Stimulated activated naive B cell treated with anti-CD40 and anti-IgM and Interleukin-4, amounts not matched to agents 10 μg/mL and 1 μg/mL and 100 μg/mL, for 72 hours (primary cell): ENCODE results near the gene OSTM1.

Experiments
- ATAC-seq, 2 donors: fragments of 150-1000 bp; cut with Tn5 transposase; replicated peaks; 2 replicates each; pipeline ENCODE4 v1.10.0; 2021; ENCODE audit warnings: moderate library complexity in 1 of 2
- DNase-seq: peaks from one replicate; pipeline ENCODE4 v3.0.0; 2021
- H3K27ac Mint-ChIP-seq: one replicate; pipeline ENCODE4 v1.8.0; 2022; ENCODE audit warnings: mild to moderate bottlenecking, mixed read lengths
- H3K27me3 Mint-ChIP-seq, 2 donors: one replicate each; pipeline ENCODE4 v1.8.0; 2022; ENCODE audit warnings: mixed read lengths in 2 of 2
- H3K36me3 Mint-ChIP-seq, 2 donors: one replicate each; pipeline ENCODE4 v1.8.0; 2022; ENCODE audit warnings: mixed read lengths in 2 of 2, mild to moderate bottlenecking in 1 of 2
- H3K4me1 Mint-ChIP-seq, 2 donors: one replicate each; pipeline ENCODE4 v1.8.0; 2022; ENCODE audit warnings: mixed read lengths in 2 of 2, mild to moderate bottlenecking in 1 of 2
- H3K4me3 Mint-ChIP-seq, 2 donors: one replicate each; pipeline ENCODE4 v1.8.0; 2022; ENCODE audit warnings: mild to moderate bottlenecking in 2 of 2, mixed read lengths in 2 of 2, moderate library complexity in 1 of 2
- H3K9me3 Mint-ChIP-seq, 2 donors: one replicate each; pipeline ENCODE4 v1.8.0; 2022; ENCODE audit warnings: mixed read lengths in 2 of 2, mild to moderate bottlenecking in 1 of 2

OSTM1 gene

DNA sequence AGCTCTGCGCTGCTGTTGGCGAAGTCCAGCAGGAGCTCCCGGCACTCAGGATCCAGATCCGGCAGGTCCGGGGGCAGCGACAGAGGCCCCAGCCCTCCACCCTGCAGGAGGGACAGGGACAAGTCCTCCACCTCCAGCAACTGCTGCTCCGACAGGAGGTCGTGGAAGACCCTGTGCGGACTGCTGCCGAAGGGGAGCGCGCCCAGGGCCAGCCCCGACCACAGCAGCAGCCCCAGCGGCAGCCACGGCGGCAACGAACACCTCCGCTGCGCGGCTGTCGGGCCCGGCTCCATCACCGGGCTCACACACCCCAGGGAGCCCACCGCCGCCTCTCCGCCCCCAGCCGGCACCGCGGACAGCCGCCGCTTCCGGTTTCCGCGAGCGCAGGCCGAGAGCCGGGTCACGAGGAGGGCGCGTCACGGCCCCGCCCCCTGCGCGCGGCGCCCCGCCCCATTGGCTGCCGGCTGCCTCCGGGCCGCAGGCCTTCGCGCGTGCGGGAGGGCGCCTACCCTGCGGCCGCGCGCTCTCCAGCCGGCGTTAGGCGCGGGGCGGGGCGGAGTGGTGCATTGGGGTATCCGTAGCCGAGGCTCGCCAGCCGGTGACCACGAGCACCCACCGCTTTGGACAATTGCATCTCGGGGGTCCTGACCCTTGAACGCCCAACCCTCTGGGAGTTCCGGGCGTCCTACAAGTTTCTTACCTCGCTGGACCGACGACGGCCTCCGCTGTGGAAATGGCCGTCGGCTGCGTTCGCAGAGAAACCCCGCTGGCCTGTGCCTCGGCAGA, at the start of gene OSTM1:
TSS of gene OSTM1 (minus strand) at position 383 of the 786 bp plus-strand sequence. CDS start at position 293, 90 bp downstream.
- peak; percentile 93 for DNase-seq
- Mint-ChIP-seq H3K4me3 (peak within 1 kb of the TSS; percentile 89 to 92), H3K27ac (peak within 1 kb of the TSS; percentile 90), H3K27me3 (peaks cover 4% of the 10 kb centered on the region in 2 donors), H3K9me3 (no peaks in the 10 kb centered on the region), H3K36me3 (peaks cover 4 to 5% of the 10 kb centered on the region in 2 donors), H3K4me1 (peaks cover 14 to 27% of the 10 kb centered on the region in 2 donors)
- peak; percentile 96 to 99 for ATAC-seq

DNA sequence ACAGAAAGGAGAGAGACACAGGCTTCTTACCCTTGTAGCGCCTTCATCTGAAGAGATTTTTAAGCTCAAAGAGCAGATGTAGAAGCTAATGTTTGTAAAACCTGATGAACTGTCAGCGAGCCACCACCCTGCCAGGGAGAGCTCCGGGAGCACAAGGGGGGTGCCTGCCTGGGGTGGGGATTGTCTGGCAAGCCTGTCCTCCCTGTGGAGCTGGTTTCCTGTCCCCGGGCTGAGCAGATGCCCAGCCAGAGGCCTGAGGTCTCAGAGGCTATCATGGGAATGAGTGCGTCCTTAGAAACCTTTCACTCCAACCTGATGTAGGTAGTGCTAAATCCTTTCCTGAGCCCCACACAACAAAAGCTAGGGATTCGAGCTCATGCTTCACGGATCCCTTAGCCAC, 49.4 kb upstream of the OSTM1 start:
- no peaks in the 10 kb centered on the region for H3K36me3 Mint-ChIP-seq
- H3K4me3 Mint-ChIP-seq, result no peak overlapping the region
- peaks cover 17 to 22% of the 10 kb centered on the region in 2 donors for H3K4me1 Mint-ChIP-seq
- H3K9me3 Mint-ChIP-seq, result peaks cover 1 to 5% of the 10 kb centered on the region in 2 donors
- DNase-seq (no peak), ATAC-seq (no peak)
- H3K27ac Mint-ChIP-seq, result no peak overlapping the region
- H3K27me3 Mint-ChIP-seq, result peaks cover 68 to 91% of the 10 kb centered on the region in 2 donors

- H3K27ac Mint-ChIP-seq, result no peak overlapping the region
- peaks cover 67 to 90% of the 10 kb centered on the region in 2 donors for H3K27me3 Mint-ChIP-seq
- peaks cover under 1 to 1% of the 10 kb centered on the region in 2 donors for H3K9me3 Mint-ChIP-seq
- peaks cover 19 to 25% of the 10 kb centered on the region in 2 donors for H3K4me1 Mint-ChIP-seq
- no peak overlapping the region for H3K4me3 Mint-ChIP-seq
- H3K36me3 Mint-ChIP-seq, result no peaks in the 10 kb centered on the region
- DNase-seq (no peak), ATAC-seq (no peak)
These were observed 49.0 kb upstream of the OSTM1 start for GRCh38 chr6:108123481-108123929.

DNA sequence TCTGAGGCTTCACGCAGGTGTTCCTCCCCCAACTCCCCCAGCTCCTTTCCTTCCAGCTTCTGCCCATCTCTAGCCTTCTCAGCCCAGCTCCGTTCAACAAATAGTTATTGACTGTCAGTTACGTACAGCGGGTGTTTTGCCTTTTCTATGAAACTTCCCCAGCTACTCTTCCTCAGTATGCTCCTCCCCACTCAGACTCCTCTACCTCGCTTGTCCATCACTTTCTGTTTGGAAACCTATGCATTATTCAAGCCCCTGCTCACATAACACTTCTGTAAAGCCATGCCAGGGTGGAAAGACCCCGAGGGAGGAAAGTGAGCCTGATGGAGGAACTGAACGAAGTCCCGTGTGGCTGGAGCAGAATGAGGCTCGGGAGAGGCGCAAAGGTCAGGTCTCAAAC, 47.1 kb upstream of the OSTM1 start:
- peaks cover 67 to 81% of the 10 kb centered on the region in 2 donors for H3K27me3 Mint-ChIP-seq
- no peak overlapping the region for H3K27ac Mint-ChIP-seq
- peaks cover 0 to 1% of the 10 kb centered on the region in 2 donors for H3K9me3 Mint-ChIP-seq
- H3K36me3 Mint-ChIP-seq, result no peaks in the 10 kb centered on the region
- peaks cover 28 to 36% of the 10 kb centered on the region in 2 donors for H3K4me1 Mint-ChIP-seq
- H3K4me3 Mint-ChIP-seq, result no peak overlapping the region
- DNase-seq, result no peak
- ATAC-seq, result no peak

- no peak for DNase-seq
- H3K27ac Mint-ChIP-seq, result peak overlapping the region; percentile 59
- ATAC-seq, result no peak
- peaks cover 63 to 81% of the 10 kb centered on the region in 2 donors for H3K27me3 Mint-ChIP-seq
- H3K36me3 Mint-ChIP-seq, result no peaks in the 10 kb centered on the region
- peaks cover 37 to 45% of the 10 kb centered on the region in 2 donors for H3K4me1 Mint-ChIP-seq
- H3K4me3 Mint-ChIP-seq, result peak overlapping the region in 1 of 2 donors; percentile 88
- no peaks in the 10 kb centered on the region for H3K9me3 Mint-ChIP-seq
These were observed 45.8 kb upstream of the OSTM1 start for GRCh38 chr6:108120311-108120710.

GRCh38 chr6:108119769-108120141, 45.2 kb upstream of the OSTM1 start:
- Mint-ChIP-seq H3K36me3 (peaks cover 0 to 3% of the 10 kb centered on the region in 2 donors), H3K27me3 (peaks cover 69 to 85% of the 10 kb centered on the region in 2 donors)

DNA sequence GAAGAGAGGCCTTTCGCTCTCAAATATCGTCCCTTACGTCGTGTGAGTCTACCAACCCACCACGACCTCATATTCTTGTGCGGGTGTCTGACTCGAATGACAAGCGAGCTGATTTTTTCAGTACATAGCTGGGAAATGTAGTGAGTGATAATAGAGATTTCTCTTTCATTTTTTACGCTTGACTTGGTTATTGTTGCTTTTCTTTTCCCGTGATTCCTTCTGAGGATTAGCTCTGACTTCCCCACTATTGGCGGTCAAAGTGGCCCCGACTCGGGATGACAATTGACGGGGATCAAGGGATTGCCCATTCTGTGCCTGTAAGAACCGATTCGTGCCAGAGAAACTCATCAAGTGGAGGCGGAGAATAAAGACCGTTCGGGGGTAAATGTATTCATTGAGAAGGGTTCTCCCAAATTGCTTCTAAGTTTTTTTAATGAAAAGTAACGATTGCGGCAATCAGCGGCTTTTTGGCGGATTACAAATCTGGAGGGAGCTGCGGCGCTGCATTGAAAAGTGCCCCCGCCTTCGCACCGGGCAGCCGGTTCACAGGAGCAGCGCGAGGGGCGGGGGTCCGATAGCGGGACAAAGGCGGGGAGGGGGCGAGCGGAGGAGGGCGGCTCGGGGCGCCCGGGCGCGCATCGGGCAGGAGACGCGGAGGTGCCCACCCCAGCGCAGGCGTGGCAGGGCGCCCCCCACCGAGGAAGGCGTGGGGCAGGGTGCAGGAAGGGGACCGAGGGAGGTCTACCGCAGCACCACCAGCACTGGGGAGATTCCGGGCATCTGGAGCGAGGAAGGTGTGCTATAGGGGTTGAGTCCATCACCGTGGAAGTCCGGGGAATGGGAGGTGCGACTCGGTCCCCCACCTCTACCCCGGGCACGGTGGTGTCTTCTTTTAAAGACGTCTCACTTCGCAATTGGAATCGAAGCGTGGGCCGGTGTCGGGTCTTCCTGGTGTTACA, 44.5 kb upstream of the OSTM1 start:
- H3K9me3 Mint-ChIP-seq, result no peaks in the 10 kb centered on the region
- H3K4me3 Mint-ChIP-seq, result peak overlapping the region; percentile 88 to 94
- DNase-seq, result no peak
- peak overlapping the region; percentile 92 for H3K27ac Mint-ChIP-seq
- peaks cover 69 to 85% of the 10 kb centered on the region in 2 donors for H3K27me3 Mint-ChIP-seq
- peaks cover 0 to 3% of the 10 kb centered on the region in 2 donors for H3K36me3 Mint-ChIP-seq
- H3K4me1 Mint-ChIP-seq, result peaks cover 46 to 57% of the 10 kb centered on the region in 2 donors
- no peak for ATAC-seq

More at GRCh38 chr6:108119769-108120141, 45.2 kb upstream of the OSTM1 start:
- Mint-ChIP-seq H3K27ac (no peak overlapping the region), H3K4me3 (peak overlapping the region; percentile 88 to 94), H3K4me1 (peaks cover 42 to 51% of the 10 kb centered on the region in 2 donors), H3K9me3 (no peaks in the 10 kb centered on the region)
- no peak for DNase-seq
- ATAC-seq, result no peak

GRCh38 chr6:108118359-108118724, 43.8 kb upstream of the OSTM1 start:
- peaks cover 50 to 62% of the 10 kb centered on the region in 2 donors for H3K4me1 Mint-ChIP-seq
- DNase-seq (no peak), ATAC-seq (peak in 1 of 2 donors; percentile 18)
- peak overlapping the region; percentile 92 for H3K27ac Mint-ChIP-seq
- H3K36me3 Mint-ChIP-seq, result peaks cover 0 to 3% of the 10 kb centered on the region in 2 donors
- peak overlapping the region; percentile 88 to 94 for H3K4me3 Mint-ChIP-seq
- H3K27me3 Mint-ChIP-seq, result peaks cover 69 to 85% of the 10 kb centered on the region in 2 donors
- H3K9me3 Mint-ChIP-seq, result no peaks in the 10 kb centered on the region

DNA sequence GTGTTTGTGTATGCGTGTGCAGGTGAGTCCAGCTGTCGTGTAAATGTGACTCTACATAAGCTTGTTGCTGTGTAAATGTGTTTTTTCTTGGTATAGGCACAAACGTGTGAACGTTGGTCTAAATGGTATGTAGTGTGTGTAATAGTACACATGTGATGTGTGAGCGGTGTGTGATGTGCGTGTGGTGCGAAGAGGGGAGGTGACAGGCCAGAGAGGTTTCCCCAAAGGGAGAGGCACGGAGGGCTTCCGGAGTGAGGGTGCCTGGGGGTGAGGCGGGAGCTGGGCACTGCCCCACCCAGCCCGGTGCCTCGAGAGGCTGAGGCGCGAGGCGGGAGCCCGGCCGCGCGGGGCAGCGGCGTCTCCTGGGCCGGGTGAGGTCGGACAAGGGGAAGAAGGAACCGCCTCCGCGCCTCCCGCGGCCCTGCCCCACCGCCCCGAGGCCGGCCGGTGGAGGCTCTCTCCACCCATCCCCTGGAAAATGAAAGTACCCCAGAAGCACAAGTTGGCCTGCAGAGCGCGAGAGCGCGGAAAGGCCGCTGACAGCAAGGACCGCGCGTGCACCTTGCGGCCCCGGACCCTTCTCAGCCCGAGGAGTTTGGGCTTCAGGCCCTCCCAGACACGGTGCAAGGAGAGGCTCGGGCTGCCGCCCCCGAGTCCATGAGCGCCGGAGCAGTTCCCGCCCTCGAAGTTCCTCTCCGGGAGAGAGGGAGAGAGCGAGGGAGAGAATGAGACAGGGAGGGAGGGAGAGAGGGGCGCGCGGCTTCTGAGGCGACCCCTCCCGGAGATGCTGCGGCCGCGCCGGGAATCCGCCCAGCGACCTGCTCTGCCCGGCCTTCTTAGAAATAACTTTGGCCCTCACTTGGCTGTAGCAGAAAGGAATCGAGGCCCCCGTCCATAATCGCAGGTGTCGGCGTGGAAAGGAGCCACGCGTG, 43.2 kb upstream of the OSTM1 start:
- H3K9me3 Mint-ChIP-seq, result no peaks in the 10 kb centered on the region
- peaks cover 69 to 87% of the 10 kb centered on the region in 2 donors for H3K27me3 Mint-ChIP-seq
- H3K36me3 Mint-ChIP-seq, result peaks cover 0 to 3% of the 10 kb centered on the region in 2 donors
- peak overlapping the region; percentile 76 to 79 for H3K4me3 Mint-ChIP-seq
- ATAC-seq (peak; percentile 58 to 66), DNase-seq (peak; percentile 35)
- H3K27ac Mint-ChIP-seq, result peak overlapping the region; percentile 59
- H3K4me1 Mint-ChIP-seq, result peaks cover 49 to 62% of the 10 kb centered on the region in 2 donors

DNA sequence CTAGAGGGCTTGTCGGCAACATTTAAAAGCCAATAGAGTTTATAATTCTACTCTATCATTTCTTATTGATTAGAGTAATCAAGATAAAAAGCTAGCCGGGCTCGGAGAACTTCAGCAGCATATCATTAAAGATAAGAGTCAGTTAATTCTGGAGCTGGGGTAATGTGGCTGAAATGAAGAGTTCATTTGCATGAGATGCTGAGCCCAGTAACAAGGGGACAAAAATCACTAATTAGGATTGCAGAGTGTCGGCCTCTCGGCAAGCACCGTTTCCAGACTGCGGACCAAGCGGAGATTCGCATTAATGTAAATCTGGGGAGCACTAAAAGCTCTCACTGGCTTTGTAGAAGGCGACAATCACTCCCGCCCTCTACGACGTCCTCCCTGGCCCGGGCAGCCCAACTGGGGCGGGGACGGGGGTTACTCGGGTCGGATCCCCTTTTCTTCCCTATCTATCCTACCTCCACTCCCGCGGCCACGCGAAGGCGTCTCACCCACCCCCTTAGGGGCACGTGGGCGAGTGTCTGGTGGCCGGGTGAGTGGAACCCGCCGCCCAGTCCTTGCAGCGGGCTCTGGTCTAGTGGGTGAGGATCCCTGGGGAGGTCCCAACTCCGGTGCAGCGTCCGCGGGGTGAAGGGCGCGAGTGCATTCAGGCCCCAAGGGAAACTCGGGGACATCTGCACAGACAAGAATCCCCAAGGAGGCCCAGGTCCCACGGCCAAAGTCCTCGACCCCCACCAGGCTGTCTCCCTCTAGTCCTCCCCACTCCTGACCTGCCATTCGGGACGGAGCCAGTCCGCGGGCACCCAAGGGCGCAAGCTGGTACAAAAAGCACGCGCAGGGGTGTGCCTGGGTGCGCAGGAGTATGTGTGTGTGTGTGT, 42.2 kb upstream of the OSTM1 start:
- Mint-ChIP-seq H3K4me1 (peaks cover 49 to 62% of the 10 kb centered on the region in 2 donors), H3K36me3 (peaks cover 0 to 3% of the 10 kb centered on the region in 2 donors), H3K9me3 (no peaks in the 10 kb centered on the region), H3K27ac (peak overlapping the region; percentile 59), H3K4me3 (peak overlapping the region; percentile 76 to 79), H3K27me3 (peaks cover 74 to 89% of the 10 kb centered on the region in 2 donors)
- ATAC-seq, result no peak
- DNase-seq, result no peak

- no peaks in the 10 kb centered on the region for H3K9me3 Mint-ChIP-seq
- H3K27me3 Mint-ChIP-seq, result peaks cover 71 to 89% of the 10 kb centered on the region in 2 donors
- no peak for ATAC-seq
- no peak overlapping the region for H3K27ac Mint-ChIP-seq
- H3K4me3 Mint-ChIP-seq, result peak overlapping the region; percentile 78 to 86
- peaks cover 0 to 3% of the 10 kb centered on the region in 2 donors for H3K36me3 Mint-ChIP-seq
- H3K4me1 Mint-ChIP-seq, result peaks cover 44 to 54% of the 10 kb centered on the region in 2 donors
- peak; percentile 13 for DNase-seq
These were observed 41.1 kb upstream of the OSTM1 start for GRCh38 chr6:108115598-108116058.

- peaks cover 41 to 54% of the 10 kb centered on the region in 2 donors for H3K4me1 Mint-ChIP-seq
- ATAC-seq (peak in 1 of 2 donors; percentile 18), DNase-seq (peak; percentile 26)
- H3K9me3 Mint-ChIP-seq, result no peaks in the 10 kb centered on the region
- peaks cover 67 to 89% of the 10 kb centered on the region in 2 donors for H3K27me3 Mint-ChIP-seq
- peak overlapping the region; percentile 37 for H3K27ac Mint-ChIP-seq
- H3K36me3 Mint-ChIP-seq, result peaks cover 0 to 3% of the 10 kb centered on the region in 2 donors
- H3K4me3 Mint-ChIP-seq, result peak overlapping the region; percentile 78 to 86
These were observed 40.5 kb upstream of the OSTM1 start for GRCh38 chr6:108114841-108115597.
